Peyer's patch (tissue), 4 donors: ENCODE results near the gene PRKCH. TPM values are rescaled to one million over a fixed set of nuclear protein-coding genes. Genes with fewer than 3 reads are reported as not detected.

Experiments
- DNase-seq, 3 donors: peaks; one replicate each; pipeline ENCODE4 v3.0.0-alpha.2; 2017 to 2019
- H3K27ac ChIP-seq, 4 donors: fragments of 200-600 bp; sonication (generic); one replicate each; pipeline ENCODE4 v1.5.1; 2016 to 2019
- H3K27me3 ChIP-seq, 2 donors: fragments of 200-600 bp; sonication (generic); one replicate each; pipeline ENCODE4 v1.5.1; 2019
- H3K36me3 ChIP-seq, 3 donors: fragments of 200-600 bp; sonication (generic); one replicate each; pipeline ENCODE4 v1.5.1; 2016 to 2019
- H3K4me1 ChIP-seq, 4 donors: fragments of 200-600 bp; sonication (generic); one replicate each; pipeline ENCODE4 v1.5.1; 2016 to 2019
- H3K4me3 ChIP-seq, 4 donors: fragments of 200-600 bp; sonication (generic); 1 replicate in 3 of 4; 2 replicates in 1 of 4; pipeline ENCODE4 v1.5.1; 2016 to 2019; ENCODE audit warnings: mild to moderate bottlenecking in 1 of 4
- H3K9me3 ChIP-seq, 4 donors: fragments of 200-600 bp; sonication (generic); one replicate each; pipeline ENCODE4 v1.5.1; 2016 to 2019; ENCODE audit warnings: mild to moderate bottlenecking in 1 of 4
- CTCF ChIP-seq, 6 experiments: fragments of 450-650 bp in 4 of 6; fragments of 200-600 bp in 2 of 6; sonication (generic) in 1 of 6; IDR thresholded peaks; one replicate each; pipeline ENCODE4 v1.5.1; 2017 to 2019; ENCODE audit warnings: antibody characterized with exemption in 6 of 6, mild to moderate bottlenecking in 3 of 6, moderate library complexity in 1 of 6
- POLR2A ChIP-seq, 2 donors: fragments of 450-650 bp; IDR thresholded peaks; one replicate each; pipeline ENCODE4 v1.5.1; 2017; ENCODE audit warnings: antibody characterized with exemption in 2 of 2, mild to moderate bottlenecking in 2 of 2, moderate library complexity in 2 of 2
- total RNA-seq, 4 donors: library from RNA; depleted of rRNA; stranded (reverse); fragments of >200 nt; gene quantifications; one replicate each; pipeline ENCODE4 v1.1.0, GENCODE V29; 2016

The PRKCH gene
- total RNA-seq, 4 donors from 2014 or later, result 32.5 to 64.2 (median 53.0) TPM

DNA sequence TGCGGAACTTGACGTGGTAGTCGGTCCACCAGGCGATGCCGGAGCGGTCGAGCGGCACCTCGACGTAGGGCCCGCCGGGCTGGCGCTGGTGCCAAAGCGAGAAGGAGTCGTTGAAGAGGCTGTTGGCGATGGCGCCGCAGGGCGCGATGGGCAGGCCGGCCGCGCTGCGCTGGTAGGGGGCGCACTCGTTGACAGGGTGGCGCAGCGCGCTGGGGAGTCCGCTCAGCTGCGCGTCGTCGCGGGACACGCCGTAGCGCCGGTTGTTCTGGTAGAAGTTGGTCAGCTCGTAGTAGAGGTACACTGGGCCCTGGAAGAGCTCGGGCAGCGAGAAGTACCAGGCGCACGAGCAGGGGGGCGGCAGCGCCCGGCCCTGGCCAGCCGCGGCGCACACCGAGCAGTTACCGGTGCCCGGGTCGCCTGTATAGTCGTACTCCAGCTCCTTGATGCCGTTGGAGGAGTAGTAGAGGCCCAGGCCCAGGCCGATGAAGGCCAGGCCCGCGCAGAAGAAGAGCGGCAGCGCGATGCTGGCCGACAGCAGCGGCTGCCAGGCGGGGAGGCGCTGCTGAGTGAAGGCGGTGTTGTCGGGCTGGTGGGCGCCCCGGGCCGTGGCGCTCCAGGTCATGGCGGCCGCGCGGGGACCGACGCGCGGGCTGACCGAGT lies 40.7 kb upstream of the PRKCH start:
- Histone ChIP-seq H3K9me3 (no peaks in the 10 kb centered on the region), H3K27ac (peak overlapping the region; percentile 53 to 100 (median 93)), H3K4me3 (peak overlapping the region; percentile 40 to 85 (median 58)), H3K27me3 (no peaks in the 10 kb centered on the region), H3K36me3 (no peaks in the 10 kb centered on the region), H3K4me1 (peaks cover 0 to 7% (median 4%) of the 10 kb centered on the region in 4 donors)
- DNase-seq, result peak; percentile 33 to 90 (median 83)
- TF ChIP-seq POLR2A (IDR thresholded peaks at IDR 0.05) (peak; percentile 8 to 58), CTCF (IDR thresholded peaks at IDR 0.05) (peak in 4 of 6 experiments; percentile 40 to 64 (median 62))

GRCh38 chr14:61281186-61281947 lies 40.0 kb upstream of the PRKCH start, which contains the start of gene TMEM30B:
TSS of gene TMEM30B (minus strand) at chr14:61281338. CDS start at chr14:61281147, 191 bp downstream.
- peak in 2 of 3 donors; percentile 92 to 94 for DNase-seq
- Histone ChIP-seq H3K4me1 (peaks cover 0 to 11% (median 4%) of the 10 kb centered on the region in 4 donors), H3K9me3 (no peaks in the 10 kb centered on the region), H3K27ac (peak within 1 kb of the TSS; percentile 53 to 100 (median 93)), H3K27me3 (no peaks in the 10 kb centered on the region), H3K36me3 (no peaks in the 10 kb centered on the region), H3K4me3 (peak within 1 kb of the TSS; percentile 40 to 85 (median 58))
- peak; percentile 81 to 92 for TF ChIP-seq POLR2A (IDR thresholded peaks at IDR 0.05)
- no peak for TF ChIP-seq CTCF (IDR thresholded peaks at IDR 0.05)

DNA sequence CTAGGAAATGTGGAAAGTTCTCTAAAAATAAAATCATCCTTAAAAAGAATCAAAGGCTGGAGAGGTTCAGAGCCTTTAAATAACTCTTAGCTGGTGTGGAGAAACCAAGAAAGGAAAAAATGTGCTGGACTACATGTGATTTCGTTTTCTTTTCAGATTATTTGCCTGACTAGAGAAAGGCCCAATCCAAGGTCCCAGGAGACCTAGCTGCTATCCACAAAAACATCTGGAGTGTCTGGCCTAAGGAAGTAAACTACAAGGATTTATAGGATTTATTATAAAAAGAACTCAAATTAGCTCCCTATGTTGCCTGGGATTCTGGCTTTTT lies 39.5 kb upstream of the PRKCH start:
- H3K4me1 ChIP-seq, result peaks cover 0 to 11% (median 4%) of the 10 kb centered on the region in 4 donors
- H3K4me3 ChIP-seq, result peak overlapping the region in 2 of 4 donors; percentile 68 to 85
- H3K27ac ChIP-seq, result peak overlapping the region in 3 of 4 donors; percentile 89 to 100 (median 97)
- no peaks in the 10 kb centered on the region for H3K36me3 ChIP-seq
- TF ChIP-seq CTCF (IDR thresholded peaks at IDR 0.05) (no peak), POLR2A (IDR thresholded peaks at IDR 0.05) (no peak)
- no peak for DNase-seq
- H3K9me3 ChIP-seq, result no peaks in the 10 kb centered on the region
- H3K27me3 ChIP-seq, result no peaks in the 10 kb centered on the region

DNA sequence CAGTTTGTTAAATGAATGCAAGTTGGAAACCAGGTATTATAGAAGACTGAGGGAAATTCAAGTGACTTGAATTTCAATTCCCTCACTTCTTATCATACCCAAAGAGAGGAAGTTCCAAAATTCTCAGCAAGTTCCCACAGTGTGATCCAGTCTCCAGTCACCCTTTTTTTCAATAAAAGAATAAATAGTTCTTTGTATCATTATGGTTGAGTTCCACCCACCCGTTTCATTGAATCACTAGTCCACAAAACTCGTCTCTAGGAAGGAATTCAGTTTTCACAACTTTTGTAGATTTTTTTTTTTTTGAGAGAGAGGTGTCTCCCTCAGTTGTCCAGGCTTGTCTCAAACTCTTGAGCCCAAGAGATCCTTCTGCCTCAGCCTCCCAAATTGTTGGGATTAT lies 38.6 kb upstream of the PRKCH start:
- peaks cover 0 to 11% (median 4%) of the 10 kb centered on the region in 4 donors for H3K4me1 ChIP-seq
- DNase-seq, result no peak
- no peaks in the 10 kb centered on the region for H3K9me3 ChIP-seq
- TF ChIP-seq CTCF (IDR thresholded peaks at IDR 0.05), result no peak
- H3K4me3 ChIP-seq, result no peak overlapping the region
- no peaks in the 10 kb centered on the region for H3K36me3 ChIP-seq
- H3K27ac ChIP-seq, result no peak overlapping the region
- H3K27me3 ChIP-seq, result no peaks in the 10 kb centered on the region

DNA sequence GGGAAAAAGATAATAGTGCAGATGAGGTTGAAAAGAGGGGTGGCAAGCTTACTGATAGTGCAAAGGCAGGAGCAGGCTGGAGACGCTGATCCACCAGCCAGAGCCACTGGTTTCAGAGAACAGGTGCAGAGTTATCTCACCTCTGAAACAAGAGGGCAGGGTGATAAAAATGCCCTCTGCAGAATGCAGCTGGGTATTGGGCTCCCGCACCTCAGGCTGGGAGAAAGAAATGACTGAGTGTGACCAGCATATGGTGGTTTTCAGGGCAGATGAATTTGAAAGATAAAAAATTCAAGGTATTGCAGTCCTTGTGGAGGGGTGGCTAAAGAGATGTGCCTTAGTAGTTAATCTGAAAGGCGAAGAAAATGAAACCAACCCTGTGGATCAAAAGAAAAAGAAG lies 37.4 kb upstream of the PRKCH start:
- Histone ChIP-seq H3K27ac (peak overlapping the region in 2 of 4 donors; percentile 22 to 64), H3K4me1 (peaks cover 0 to 11% (median 4%) of the 10 kb centered on the region in 4 donors), H3K36me3 (no peaks in the 10 kb centered on the region), H3K27me3 (no peaks in the 10 kb centered on the region), H3K9me3 (no peaks in the 10 kb centered on the region), H3K4me3 (peak overlapping the region in 2 of 4 donors; percentile 17 to 22)
- no peak for TF ChIP-seq POLR2A (IDR thresholded peaks at IDR 0.05)
- DNase-seq, result no peak

DNA sequence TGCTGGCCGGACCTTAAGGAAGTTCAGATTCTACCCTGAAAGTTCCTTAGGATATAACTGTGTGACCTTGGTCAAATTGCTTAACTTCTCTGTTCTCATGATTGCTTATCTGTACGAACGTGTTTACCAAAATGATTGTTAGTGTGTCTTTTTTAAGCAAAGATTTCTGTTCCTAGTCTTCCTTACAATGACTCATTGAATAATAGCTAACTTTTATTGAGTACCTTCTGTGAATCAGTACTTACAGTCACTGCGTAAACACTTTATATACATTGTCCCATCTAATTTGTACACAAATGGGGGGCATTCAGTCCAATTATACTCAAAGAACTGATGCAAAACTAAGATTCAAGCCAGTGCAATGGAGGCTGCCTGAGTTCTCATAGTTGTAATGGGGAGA lies 36.0 kb upstream of the PRKCH start:
- Histone ChIP-seq H3K36me3 (no peaks in the 10 kb centered on the region), H3K9me3 (no peaks in the 10 kb centered on the region), H3K4me3 (no peak overlapping the region), H3K27ac (peak overlapping the region in 1 of 4 donors; percentile 32), H3K27me3 (no peaks in the 10 kb centered on the region), H3K4me1 (peaks cover 0 to 11% (median 4%) of the 10 kb centered on the region in 4 donors)
- DNase-seq, result no peak
- no peak for TF ChIP-seq POLR2A (IDR thresholded peaks at IDR 0.05)
- TF ChIP-seq CTCF (IDR thresholded peaks at IDR 0.05), result no peak
